ENCODE data around the gene RASA4. TPM values are rescaled to one million over a fixed set of nuclear protein-coding genes. Genes with fewer than 3 reads are reported as not detected.
"Not testable (repeated sequence)": the region's sequence is repeated elsewhere in the genome, so short reads cannot be mapped to it uniquely, and the experiment has no call there.

The RASA4 gene
- polyA plus RNA-seq, 4 donors = 24.2 to 31.1 (median 27.2) TPM

GRCh38 chr7:102577315-102578240 is 39.0 kb downstream of the RASA4 start:
- not testable (repeated sequence) for H3K9me3 ChIP-seq (ENCODE audit: control insufficient read depth in 2 of 2, insufficient read depth in 1 of 2, low read depth in 1 of 2, low read length in 1 of 2); H3K4me1 ChIP-seq (ENCODE audit: control insufficient read depth in 3 of 3, insufficient read depth in 2 of 3, low read depth in 1 of 3, low read length in 2 of 3); H3K27me3 ChIP-seq (ENCODE audit: control insufficient read depth in 3 of 3, insufficient read depth in 3 of 3, low read length in 3 of 3); H3K27ac ChIP-seq (ENCODE audit: low read depth in 1 of 3, low read length in 2 of 3); H3K4me3 ChIP-seq (ENCODE audit: low read depth in 1 of 3, low read length in 3 of 3); FAIRE-seq; H3K36me3 ChIP-seq (ENCODE audit: control insufficient read depth in 3 of 3, insufficient read depth in 2 of 3, low read depth in 1 of 3, low read length in 3 of 3); DNase-seq
- WGBS, 3 donors = 82 to 90% (median 83%) methylated on average over 6 to 7 of the region's 7 CpGs

- WGBS, 3 donors = no CpG with 5 or more reads among the region's 3 CpGs
- not testable (repeated sequence) for H3K4me3 ChIP-seq (ENCODE audit: low read depth in 1 of 3, low read length in 3 of 3); H3K27ac ChIP-seq (ENCODE audit: low read depth in 1 of 3, low read length in 2 of 3); FAIRE-seq; H3K4me1 ChIP-seq (ENCODE audit: control insufficient read depth in 3 of 3, insufficient read depth in 2 of 3, low read depth in 1 of 3, low read length in 2 of 3); H3K27me3 ChIP-seq (ENCODE audit: control insufficient read depth in 3 of 3, insufficient read depth in 3 of 3, low read length in 3 of 3); H3K36me3 ChIP-seq (ENCODE audit: control insufficient read depth in 3 of 3, insufficient read depth in 2 of 3, low read depth in 1 of 3, low read length in 3 of 3); H3K9me3 ChIP-seq (ENCODE audit: control insufficient read depth in 2 of 2, insufficient read depth in 1 of 2, low read depth in 1 of 2, low read length in 1 of 2); DNase-seq
These were observed 40.2 kb downstream of the RASA4 start for GRCh38 chr7:102576363-102576762.

- H3K27me3 ChIP-seq (ENCODE audit: control insufficient read depth in 3 of 3, insufficient read depth in 3 of 3, low read length in 3 of 3); H3K4me1 ChIP-seq (ENCODE audit: control insufficient read depth in 3 of 3, insufficient read depth in 2 of 3, low read depth in 1 of 3, low read length in 2 of 3); H3K9me3 ChIP-seq (ENCODE audit: control insufficient read depth in 2 of 2, insufficient read depth in 1 of 2, low read depth in 1 of 2, low read length in 1 of 2); DNase-seq; H3K4me3 ChIP-seq (ENCODE audit: low read depth in 1 of 3, low read length in 3 of 3); H3K27ac ChIP-seq (ENCODE audit: low read depth in 1 of 3, low read length in 2 of 3); H3K36me3 ChIP-seq (ENCODE audit: control insufficient read depth in 3 of 3, insufficient read depth in 2 of 3, low read depth in 1 of 3, low read length in 3 of 3); FAIRE-seq: not testable (repeated sequence)
- no CpG with 5 or more reads among the region's 6 CpGs for WGBS, 3 donors
These were observed 41.9 kb downstream of the RASA4 start for GRCh38 chr7:102574607-102575006.

DNA sequence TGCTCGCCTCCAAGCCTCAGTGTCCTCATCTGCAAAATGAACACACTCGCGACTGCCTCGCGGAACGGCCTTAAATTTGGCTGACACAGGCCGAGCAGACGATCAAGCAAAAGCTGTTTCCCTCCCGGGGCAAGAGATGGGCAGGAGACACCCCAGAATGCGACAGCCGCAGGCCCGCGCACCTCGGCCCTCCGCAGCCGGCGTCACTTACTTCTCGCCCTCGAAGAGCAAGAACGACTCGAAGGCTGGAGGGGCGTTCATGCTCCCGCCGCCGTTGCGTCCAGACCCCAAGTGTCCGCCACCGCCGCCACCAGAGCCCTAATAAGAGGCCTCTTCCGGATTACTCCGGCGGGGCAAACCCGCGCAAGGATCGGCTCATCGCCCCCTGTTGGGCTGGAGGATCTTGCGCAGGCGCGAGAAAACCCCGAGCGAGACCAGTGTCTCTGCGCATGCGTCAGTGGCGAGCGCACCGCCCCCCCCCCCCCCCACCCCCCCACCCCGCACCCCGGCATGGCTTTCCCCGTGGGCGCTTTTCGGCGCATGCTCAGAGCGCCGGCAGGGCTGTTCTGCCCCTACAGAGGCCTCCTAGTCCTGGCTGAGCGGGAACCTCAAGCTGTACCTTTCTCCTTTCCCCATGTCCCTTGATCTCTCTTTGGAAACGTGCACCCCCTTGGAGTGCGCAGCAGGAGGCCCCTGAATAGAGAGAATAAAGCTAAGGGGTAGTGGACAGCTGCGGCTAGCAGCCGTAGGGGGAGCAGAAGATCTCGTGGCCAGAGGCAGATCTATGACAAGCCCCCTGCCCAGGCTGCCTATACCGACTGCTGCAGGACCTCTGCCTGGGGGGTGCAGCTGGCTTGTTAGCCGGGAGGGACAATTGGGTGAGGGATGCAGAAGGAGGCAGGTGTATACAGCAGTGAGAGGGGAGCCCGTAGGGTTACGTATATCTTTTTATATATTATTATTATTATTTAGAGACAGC is 44.0 kb downstream of the RASA4 start, which contains the start of gene POLR2J3:
Gene POLR2J3, minus strand, starts transcription at position 323 of the 979 bp plus-strand sequence. Its CDS starts 62 bp downstream, at position 261.
- peak; percentile 81 to 92 for DNase-seq
- not testable (repeated sequence) for FAIRE-seq; H3K36me3 ChIP-seq (ENCODE audit: control insufficient read depth in 3 of 3, insufficient read depth in 2 of 3, low read depth in 1 of 3, low read length in 3 of 3); H3K27me3 ChIP-seq (ENCODE audit: control insufficient read depth in 3 of 3, insufficient read depth in 3 of 3, low read length in 3 of 3); H3K4me1 ChIP-seq (ENCODE audit: control insufficient read depth in 3 of 3, insufficient read depth in 2 of 3, low read depth in 1 of 3, low read length in 2 of 3); H3K9me3 ChIP-seq (ENCODE audit: control insufficient read depth in 2 of 2, insufficient read depth in 1 of 2, low read depth in 1 of 2, low read length in 1 of 2)
- H3K4me3 ChIP-seq (ENCODE audit: low read depth in 1 of 3, low read length in 3 of 3) = peak within 1 kb of the TSS; percentile 57 to 73 (median 66)
- 0% methylated on average over 47 to 54 of the region's 64 CpGs for WGBS, 3 donors
- peak within 1 kb of the TSS in 1 of 3 donors; percentile 70 for H3K27ac ChIP-seq (ENCODE audit: low read depth in 1 of 3, low read length in 2 of 3)

GRCh38 chr7:102568620-102569019 is 47.9 kb downstream of the RASA4 start:
- not testable (repeated sequence) for H3K36me3 ChIP-seq (ENCODE audit: control insufficient read depth in 3 of 3, insufficient read depth in 2 of 3, low read depth in 1 of 3, low read length in 3 of 3); H3K4me3 ChIP-seq (ENCODE audit: low read depth in 1 of 3, low read length in 3 of 3); H3K27me3 ChIP-seq (ENCODE audit: control insufficient read depth in 3 of 3, insufficient read depth in 3 of 3, low read length in 3 of 3); H3K27ac ChIP-seq (ENCODE audit: low read depth in 1 of 3, low read length in 2 of 3); DNase-seq; FAIRE-seq; H3K9me3 ChIP-seq (ENCODE audit: control insufficient read depth in 2 of 2, insufficient read depth in 1 of 2, low read depth in 1 of 2, low read length in 1 of 2); H3K4me1 ChIP-seq (ENCODE audit: control insufficient read depth in 3 of 3, insufficient read depth in 2 of 3, low read depth in 1 of 3, low read length in 2 of 3)
- WGBS, 3 donors = 96 to 100% (median 97%) methylated on average over 2 to 4 of the region's 11 CpGs

DNA sequence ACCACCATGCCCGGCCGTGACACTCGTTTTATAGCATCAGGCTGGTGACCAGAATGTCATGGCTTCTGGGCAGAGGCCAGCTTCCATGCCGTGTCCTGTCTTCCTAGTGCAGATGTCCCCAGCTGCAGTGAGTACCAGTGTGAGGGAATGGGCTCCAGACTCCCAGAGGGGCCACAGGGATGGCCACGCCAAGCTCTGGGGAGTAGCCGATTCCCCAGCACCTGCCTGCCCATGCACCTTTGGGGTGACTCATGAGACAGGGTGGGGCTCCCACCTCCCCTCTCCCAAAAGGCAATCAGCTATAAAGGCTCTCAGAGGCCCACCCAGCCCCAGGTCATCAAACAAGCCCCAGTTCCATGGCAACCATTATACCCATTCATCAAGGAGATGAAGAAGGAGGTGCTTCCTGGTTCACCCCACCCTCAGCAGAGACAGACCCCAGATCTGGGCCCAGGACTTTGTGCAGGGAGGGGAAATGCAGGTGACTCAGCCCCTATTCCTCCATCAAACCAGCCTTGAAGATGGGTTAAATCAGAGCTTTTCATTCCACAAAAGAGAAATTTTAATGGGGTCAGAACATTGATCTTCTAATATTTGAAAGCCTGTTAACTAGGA is 65.6 kb downstream of the RASA4 start, which contains the start of gene SPDYE2:
Gene SPDYE2, plus strand, starts transcription at position 419 of the 615 bp plus-strand sequence. CDS start 2,030 bp downstream, outside the sequence.
- H3K9me3 ChIP-seq (ENCODE audit: control insufficient read depth in 2 of 2, insufficient read depth in 1 of 2, low read depth in 1 of 2, low read length in 1 of 2); H3K4me1 ChIP-seq (ENCODE audit: control insufficient read depth in 3 of 3, insufficient read depth in 2 of 3, low read depth in 1 of 3, low read length in 2 of 3); H3K36me3 ChIP-seq (ENCODE audit: control insufficient read depth in 3 of 3, insufficient read depth in 2 of 3, low read depth in 1 of 3, low read length in 3 of 3); H3K27ac ChIP-seq (ENCODE audit: low read depth in 1 of 3, low read length in 2 of 3); DNase-seq; H3K4me3 ChIP-seq (ENCODE audit: low read depth in 1 of 3, low read length in 3 of 3); FAIRE-seq; H3K27me3 ChIP-seq (ENCODE audit: control insufficient read depth in 3 of 3, insufficient read depth in 3 of 3, low read length in 3 of 3): not testable (repeated sequence)
- no CpG with 5 or more reads among the region's 6 CpGs for WGBS, 3 donors

GRCh38 chr7:102546353-102546752 is 70.2 kb downstream of the RASA4 start:
- not testable (repeated sequence) for DNase-seq; H3K27me3 ChIP-seq (ENCODE audit: control insufficient read depth in 3 of 3, insufficient read depth in 3 of 3, low read length in 3 of 3); H3K27ac ChIP-seq (ENCODE audit: low read depth in 1 of 3, low read length in 2 of 3); H3K9me3 ChIP-seq (ENCODE audit: control insufficient read depth in 2 of 2, insufficient read depth in 1 of 2, low read depth in 1 of 2, low read length in 1 of 2); H3K36me3 ChIP-seq (ENCODE audit: control insufficient read depth in 3 of 3, insufficient read depth in 2 of 3, low read depth in 1 of 3, low read length in 3 of 3); H3K4me3 ChIP-seq (ENCODE audit: low read depth in 1 of 3, low read length in 3 of 3); FAIRE-seq; H3K4me1 ChIP-seq (ENCODE audit: control insufficient read depth in 3 of 3, insufficient read depth in 2 of 3, low read depth in 1 of 3, low read length in 2 of 3)
- WGBS, 3 donors = 83 to 86% methylated on average over 1 to 2 of the region's 6 CpGs; no CpG with 5 or more reads in 1 of the 3 donors

GRCh38 chr7:102545288-102545687 is 71.3 kb downstream of the RASA4 start:
- H3K36me3 ChIP-seq (ENCODE audit: control insufficient read depth in 3 of 3, insufficient read depth in 2 of 3, low read depth in 1 of 3, low read length in 3 of 3); H3K9me3 ChIP-seq (ENCODE audit: control insufficient read depth in 2 of 2, insufficient read depth in 1 of 2, low read depth in 1 of 2, low read length in 1 of 2); H3K27me3 ChIP-seq (ENCODE audit: control insufficient read depth in 3 of 3, insufficient read depth in 3 of 3, low read length in 3 of 3); H3K4me1 ChIP-seq (ENCODE audit: control insufficient read depth in 3 of 3, insufficient read depth in 2 of 3, low read depth in 1 of 3, low read length in 2 of 3); H3K4me3 ChIP-seq (ENCODE audit: low read depth in 1 of 3, low read length in 3 of 3); FAIRE-seq; DNase-seq; H3K27ac ChIP-seq (ENCODE audit: low read depth in 1 of 3, low read length in 2 of 3): not testable (repeated sequence)
- WGBS, 3 donors = 81 to 94% (median 84%) methylated on average over 6 to 8 of the region's 12 CpGs

Data from small intestine (tissue), 7 donors.